Measurements from ENCODE around the gene JMJD7. TPM values are rescaled to one million over a fixed set of nuclear protein-coding genes. Genes with fewer than 3 reads are reported as not detected.

JMJD7 gene
- 10 to 100 TPM; 33.8 to 54.3 TPM for total RNA-seq

DNA sequence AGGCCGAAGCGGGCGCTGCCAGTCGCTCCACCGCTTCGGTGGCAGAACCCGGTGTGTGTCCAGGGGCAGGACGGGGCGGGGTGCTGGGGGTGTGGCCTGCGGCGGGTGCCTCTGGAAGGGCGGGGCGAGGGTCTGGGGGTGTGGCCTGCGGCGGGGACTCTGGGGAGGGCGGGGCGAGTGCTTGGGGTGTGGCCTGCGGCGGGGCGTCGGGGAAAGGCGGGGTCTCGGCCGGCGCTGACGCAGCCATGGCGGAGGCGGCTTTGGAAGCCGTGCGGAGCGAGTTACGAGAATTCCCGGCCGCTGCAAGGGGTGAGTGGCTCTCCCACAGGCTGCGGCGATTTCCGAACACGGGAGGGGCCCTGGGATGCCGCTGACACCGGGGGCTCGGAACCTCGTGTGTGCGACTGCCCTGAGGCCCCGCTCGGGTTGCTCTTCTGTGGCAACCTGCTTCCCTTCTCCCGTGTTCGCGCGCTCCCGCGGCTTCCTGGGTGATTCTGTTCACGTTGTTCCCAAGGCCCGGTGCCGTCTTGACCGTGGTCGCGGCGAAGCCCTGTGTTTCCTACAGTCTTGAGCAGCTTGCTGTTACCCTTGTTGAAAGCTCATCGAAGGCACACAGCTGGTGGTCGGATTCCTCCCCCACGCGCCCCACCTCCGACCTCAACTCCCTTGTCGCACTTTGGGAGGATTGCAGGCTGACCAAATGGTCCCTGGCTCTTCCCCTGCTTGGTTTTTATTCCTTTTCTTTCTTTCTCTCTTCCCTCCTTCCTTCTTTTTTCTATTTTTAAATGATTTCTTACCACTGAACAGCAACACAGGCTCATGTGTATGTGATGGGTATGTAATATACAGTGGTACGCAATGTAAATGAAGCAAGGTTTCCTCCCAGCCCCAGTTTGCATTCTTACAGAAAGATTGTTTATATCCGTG, at the start of gene JMJD7:
JMJD7 (plus strand) TSS at position 213 of the 927 bp plus-strand sequence; CDS start at position 246, 33 bp downstream.
- peaks cover 36% of the 10 kb centered on the region for H3K4me1 Mint-ChIP-seq
- peak within 1 kb of the TSS; percentile 84 for H3K27ac Mint-ChIP-seq
- POLR2A ChIA-PET = interaction anchor here (0.8 to 5.6 kb wide), 4 partner anchors 18 to 126 kb away, joined by 3 to 27 read pairs (median 5); partner anchors contain the start of gene MAPKBP1
- no peaks in the 10 kb centered on the region for H3K9me3 Mint-ChIP-seq
- peaks cover 11% of the 10 kb centered on the region for H3K36me3 Mint-ChIP-seq
- no peaks in the 10 kb centered on the region for H3K27me3 Mint-ChIP-seq
- DNase-seq (peak; percentile 97), ATAC-seq (ENCODE audit: low read depth) (peak; percentile 68)
- peak within 1 kb of the TSS; percentile 89 for H3K4me3 Mint-ChIP-seq

DNA sequence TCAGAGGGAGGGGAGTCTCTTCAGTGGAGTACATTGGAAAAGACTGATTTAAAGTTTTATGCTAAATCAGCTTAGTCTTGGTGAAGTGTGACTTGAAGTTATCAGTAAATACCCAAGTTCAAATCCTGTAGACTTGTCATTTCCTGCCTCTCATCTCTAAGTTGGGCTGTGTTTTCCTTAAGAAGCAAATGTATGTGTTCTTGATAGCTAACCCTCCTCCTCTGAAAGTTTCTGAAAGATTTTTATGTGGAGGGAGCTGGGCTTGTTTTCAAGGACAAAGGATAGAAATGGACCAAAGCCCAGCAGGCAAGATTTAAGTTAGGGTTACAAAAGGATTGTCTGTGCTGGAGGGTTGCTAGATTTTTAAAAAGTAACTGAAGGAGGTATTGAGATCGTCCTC, 49.4 kb upstream of the JMJD7 start:
- ATAC-seq (ENCODE audit: low read depth) (no peak), DNase-seq (no peak)
- peak overlapping the region; percentile 54 for H3K27ac Mint-ChIP-seq
- no peaks in the 10 kb centered on the region for H3K27me3 Mint-ChIP-seq
- H3K9me3 Mint-ChIP-seq = no peaks in the 10 kb centered on the region
- POLR2A ChIA-PET = interaction anchor here (1.1 to 2.1 kb wide), 4 partner anchors 10 to 194 kb away, joined by 3 to 9 read pairs (median 5); partner anchors contain the start of gene EHD4
- H3K4me3 Mint-ChIP-seq = peak overlapping the region; percentile 15
- peaks cover 56% of the 10 kb centered on the region for H3K4me1 Mint-ChIP-seq
- H3K36me3 Mint-ChIP-seq = peaks cover 5% of the 10 kb centered on the region

DNA sequence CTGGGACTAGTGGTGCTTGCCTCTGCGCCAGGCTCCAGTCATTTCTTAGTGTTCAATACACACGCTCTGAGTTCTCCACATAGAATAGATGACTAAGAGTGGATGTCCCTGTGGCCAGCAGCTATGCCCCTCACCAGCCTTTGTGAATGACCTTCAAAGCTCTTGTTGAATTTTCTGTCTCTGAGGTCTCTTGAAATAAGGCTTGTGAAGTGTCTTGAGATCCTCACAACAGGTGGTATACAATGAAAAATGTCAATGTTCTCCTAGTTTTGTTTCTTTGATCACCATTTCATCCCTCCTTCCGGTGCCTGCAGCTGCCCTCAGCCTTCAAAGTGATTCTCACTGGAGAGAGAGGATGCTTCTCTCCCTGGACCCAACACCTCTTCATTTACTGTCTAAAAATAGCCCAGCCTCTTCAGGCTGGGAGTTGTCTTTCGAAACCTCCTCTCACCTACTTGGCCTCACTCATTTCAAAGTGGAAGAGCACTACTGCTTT, 48.2 kb upstream of the JMJD7 start:
- no peaks in the 10 kb centered on the region for H3K9me3 Mint-ChIP-seq
- H3K36me3 Mint-ChIP-seq = peaks cover 9% of the 10 kb centered on the region
- POLR2A ChIA-PET = interaction anchor here (0.8 to 1.4 kb wide), 2 partner anchors 12 to 32 kb away, joined by 3 read pairs; no protein-coding TSS in a partner anchor
- ATAC-seq (ENCODE audit: low read depth) = no peak
- H3K4me3 Mint-ChIP-seq = peak overlapping the region; percentile 3
- H3K27ac Mint-ChIP-seq = peak overlapping the region; percentile 74
- no peak for DNase-seq
- H3K27me3 Mint-ChIP-seq = no peaks in the 10 kb centered on the region
- peaks cover 53% of the 10 kb centered on the region for H3K4me1 Mint-ChIP-seq

DNA sequence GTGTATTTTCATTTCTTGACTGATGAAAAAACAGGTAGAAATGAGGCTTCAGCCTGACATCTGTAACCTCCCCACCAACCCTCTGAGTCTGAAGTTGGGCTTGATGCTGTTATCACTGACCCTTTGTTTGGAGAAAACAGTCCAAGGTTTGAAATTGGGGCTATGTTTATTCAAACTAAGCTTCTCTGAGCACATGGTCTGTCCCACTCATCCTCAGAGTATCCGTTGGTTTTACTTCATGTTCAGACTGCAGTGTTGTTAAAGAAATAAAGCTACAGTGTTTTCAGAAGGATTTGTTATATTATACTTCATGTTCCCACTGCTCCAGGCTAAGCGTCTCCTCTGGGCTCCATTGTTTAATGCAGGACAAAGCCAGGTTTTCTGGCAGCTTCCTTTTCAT, 47.6 kb upstream of the JMJD7 start:
- POLR2A ChIA-PET = interaction anchor here (0.6 to 1.4 kb wide), 2 partner anchors 15 to 32 kb away, joined by 3 to 5 read pairs; no protein-coding TSS in a partner anchor
- no peak for ATAC-seq (ENCODE audit: low read depth)

DNA sequence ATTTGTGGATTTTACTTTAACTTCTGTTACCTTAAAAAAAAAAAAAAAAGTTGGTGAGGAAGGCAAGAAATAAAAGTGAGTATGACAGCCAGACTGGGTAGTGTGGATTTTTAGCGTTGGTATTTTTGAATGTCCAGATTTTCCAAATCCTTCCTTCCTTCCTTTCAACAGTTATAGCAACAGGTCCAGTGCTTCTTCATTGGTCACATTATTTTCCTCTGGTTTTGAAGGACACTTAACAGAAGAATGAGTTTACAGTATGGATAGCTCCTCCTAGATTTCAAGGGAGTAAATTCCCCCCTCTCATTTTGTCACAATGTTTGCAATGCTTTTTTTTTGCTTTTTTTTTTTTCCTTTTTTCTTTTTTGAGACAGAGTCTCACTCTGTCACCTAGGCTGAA, 47.2 kb upstream of the JMJD7 start:
- H3K4me1 Mint-ChIP-seq = peaks cover 45% of the 10 kb centered on the region
- H3K27me3 Mint-ChIP-seq = no peaks in the 10 kb centered on the region
- no peak overlapping the region for H3K27ac Mint-ChIP-seq
- peaks cover 9% of the 10 kb centered on the region for H3K36me3 Mint-ChIP-seq
- DNase-seq = no peak
- H3K4me3 Mint-ChIP-seq = no peak overlapping the region
- no peaks in the 10 kb centered on the region for H3K9me3 Mint-ChIP-seq
- no peak for ATAC-seq (ENCODE audit: low read depth)
- POLR2A ChIA-PET = interaction anchor here (0.6 to 1.4 kb wide), 3 partner anchors 14 to 63 kb away, joined by 3 to 5 read pairs (median 3); no protein-coding TSS in a partner anchor

More for the DNA sequence above, 47.6 kb upstream of the JMJD7 start:
- peaks cover 48% of the 10 kb centered on the region for H3K4me1 Mint-ChIP-seq
- no peak for DNase-seq
- H3K36me3 Mint-ChIP-seq = peaks cover 9% of the 10 kb centered on the region
- H3K4me3 Mint-ChIP-seq = peak overlapping the region; percentile 3
- H3K9me3 Mint-ChIP-seq = no peaks in the 10 kb centered on the region
- H3K27me3 Mint-ChIP-seq = no peaks in the 10 kb centered on the region
- H3K27ac Mint-ChIP-seq = peak overlapping the region; percentile 74

DNA sequence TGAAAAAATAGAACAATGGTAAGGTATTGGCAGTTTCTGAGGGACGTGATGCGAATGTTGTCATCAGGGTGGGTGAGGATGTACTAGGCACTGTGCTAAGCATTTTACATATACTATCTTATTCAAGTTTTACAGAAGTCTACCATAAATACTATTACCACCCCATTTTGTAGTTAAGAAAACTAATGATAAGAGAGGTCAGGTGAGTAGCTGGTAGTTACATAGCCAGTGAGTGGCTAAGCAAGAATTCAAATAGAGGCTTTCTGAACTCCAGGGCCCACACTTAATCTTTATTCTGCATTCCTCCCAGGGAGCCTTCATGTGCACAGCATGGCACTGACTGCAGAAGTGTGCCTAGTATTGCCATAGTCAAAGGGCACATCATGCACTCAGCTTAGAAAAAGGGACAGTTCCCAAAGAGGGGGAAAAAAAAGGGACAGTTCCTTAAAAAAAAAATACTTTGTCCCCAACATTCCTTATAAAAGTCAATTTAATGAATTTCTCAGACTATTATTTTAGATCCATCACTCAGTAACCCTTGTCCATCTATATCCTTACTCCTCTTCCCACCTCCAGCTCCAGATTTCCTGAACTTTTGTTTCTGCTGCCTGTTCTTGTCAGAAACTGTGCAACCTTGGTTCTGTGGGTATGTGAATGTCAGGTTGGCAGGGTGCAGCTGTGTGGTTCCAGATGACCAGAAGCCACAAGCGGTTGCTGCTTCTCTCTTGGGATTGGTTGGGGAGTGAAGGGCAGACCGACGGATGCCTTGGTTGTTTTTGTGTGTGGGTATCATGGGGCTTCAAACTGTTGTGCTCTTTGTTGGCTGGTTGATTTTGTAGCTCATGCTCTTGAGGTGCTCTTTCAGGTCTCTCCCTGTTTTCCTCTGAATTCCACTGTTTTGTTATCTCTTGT, 45.3 kb upstream of the JMJD7 start:
- no peak for DNase-seq
- no peak for ATAC-seq (ENCODE audit: low read depth)
- Mint-ChIP-seq H3K4me1 (peaks cover 31% of the 10 kb centered on the region), H3K4me3 (no peak overlapping the region), H3K36me3 (peaks cover 7% of the 10 kb centered on the region), H3K9me3 (no peaks in the 10 kb centered on the region), H3K27ac (peak overlapping the region; percentile 47), H3K27me3 (no peaks in the 10 kb centered on the region)
- POLR2A ChIA-PET = interaction anchor here (0.6 to 1.3 kb wide), 4 partner anchors 8 to 219 kb away, joined by 4 to 7 read pairs (median 4); partner anchors contain the start of gene MAPKBP1

DNA sequence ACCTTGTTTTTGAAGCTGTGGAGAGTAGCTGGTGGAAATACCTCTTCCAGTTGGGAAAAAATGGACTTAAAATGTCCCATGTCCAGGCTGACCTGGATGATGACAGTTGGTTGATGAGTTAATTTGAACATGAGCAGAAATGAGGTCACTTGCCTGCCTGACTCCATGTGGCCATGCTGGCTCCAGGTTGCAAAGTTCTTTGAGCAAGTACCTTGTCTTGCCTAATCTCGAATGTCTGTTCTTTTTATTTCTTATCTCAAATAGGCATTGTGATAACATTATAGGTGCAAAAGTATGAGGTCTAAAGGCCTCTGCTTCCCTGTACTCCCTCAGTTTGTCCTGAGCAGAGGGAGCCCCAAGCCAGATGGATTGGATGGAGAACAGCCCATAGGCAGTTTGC, 44.6 kb upstream of the JMJD7 start:
- peak overlapping the region; percentile 47 for H3K27ac Mint-ChIP-seq
- H3K4me1 Mint-ChIP-seq = peaks cover 26% of the 10 kb centered on the region
- no peak overlapping the region for H3K4me3 Mint-ChIP-seq
- DNase-seq = no peak
- POLR2A ChIA-PET = interaction anchor here (1.3 kb wide), 1 partner anchor 9 kb away, joined by 4 read pairs; the partner anchor contains the start of gene MAPKBP1
- H3K27me3 Mint-ChIP-seq = no peaks in the 10 kb centered on the region
- no peak for ATAC-seq (ENCODE audit: low read depth)
- no peaks in the 10 kb centered on the region for H3K9me3 Mint-ChIP-seq
- H3K36me3 Mint-ChIP-seq = peaks cover 7% of the 10 kb centered on the region

DNA sequence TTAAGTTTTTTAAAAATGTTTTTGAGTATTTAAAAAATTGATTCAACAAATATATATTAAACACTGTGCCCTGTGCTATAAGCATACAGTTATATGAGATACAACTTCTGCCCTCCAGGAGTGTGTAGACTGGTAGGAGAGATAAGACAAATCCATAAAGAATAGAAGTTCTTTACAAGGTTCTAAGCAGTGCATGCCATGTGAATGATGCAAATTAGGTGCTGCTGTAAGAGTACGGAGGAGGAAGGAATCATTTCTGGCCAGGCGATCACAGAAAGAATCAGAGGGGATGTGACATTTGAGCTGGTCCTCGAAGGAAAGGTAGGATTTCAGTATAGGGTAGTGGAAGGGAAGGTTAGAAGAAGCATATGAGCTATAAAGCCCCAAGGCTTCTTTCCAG, 39.6 kb upstream of the JMJD7 start:
- H3K27me3 Mint-ChIP-seq = no peaks in the 10 kb centered on the region
- peaks cover 6% of the 10 kb centered on the region for H3K36me3 Mint-ChIP-seq
- POLR2A ChIA-PET = interaction anchor here (1.0 to 1.3 kb wide), 2 partner anchors 11 to 14 kb away, joined by 3 to 4 read pairs; partner anchors contain the start of gene MAPKBP1
- no peaks in the 10 kb centered on the region for H3K9me3 Mint-ChIP-seq
- H3K4me1 Mint-ChIP-seq = peaks cover 43% of the 10 kb centered on the region
- DNase-seq (no peak), ATAC-seq (ENCODE audit: low read depth) (no peak)
- no peak overlapping the region for H3K27ac Mint-ChIP-seq
- no peak overlapping the region for H3K4me3 Mint-ChIP-seq

DNA sequence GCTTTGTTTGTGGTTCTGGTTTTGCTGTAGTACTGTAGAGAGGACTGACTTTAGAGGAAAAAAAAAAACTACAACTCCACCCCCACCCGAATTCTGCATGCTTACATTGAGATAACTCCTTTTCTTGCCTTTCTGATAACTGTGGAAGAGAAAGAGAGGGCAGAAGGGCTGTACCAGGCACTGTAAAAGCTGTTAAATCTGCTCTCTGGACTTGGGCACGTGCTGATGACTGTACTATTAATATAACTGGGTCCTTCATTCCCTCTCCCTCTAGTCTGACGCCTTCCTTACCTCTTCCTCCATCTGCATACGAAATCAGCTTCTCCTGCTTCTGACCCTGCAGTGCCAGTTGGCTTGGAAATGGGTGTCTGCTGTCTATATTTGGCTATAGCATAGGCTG, 38.7 kb upstream of the JMJD7 start:
- POLR2A ChIA-PET = interaction anchor here (0.7 to 1.3 kb wide), 3 partner anchors 12 to 42 kb away, joined by 3 to 4 read pairs (median 3); partner anchors contain the start of gene MAPKBP1
- Mint-ChIP-seq H3K9me3 (no peaks in the 10 kb centered on the region), H3K27ac (no peak overlapping the region), H3K27me3 (no peaks in the 10 kb centered on the region), H3K36me3 (peaks cover 2% of the 10 kb centered on the region), H3K4me1 (peaks cover 42% of the 10 kb centered on the region), H3K4me3 (no peak overlapping the region)
- ATAC-seq (ENCODE audit: low read depth) (no peak), DNase-seq (no peak)

DNA sequence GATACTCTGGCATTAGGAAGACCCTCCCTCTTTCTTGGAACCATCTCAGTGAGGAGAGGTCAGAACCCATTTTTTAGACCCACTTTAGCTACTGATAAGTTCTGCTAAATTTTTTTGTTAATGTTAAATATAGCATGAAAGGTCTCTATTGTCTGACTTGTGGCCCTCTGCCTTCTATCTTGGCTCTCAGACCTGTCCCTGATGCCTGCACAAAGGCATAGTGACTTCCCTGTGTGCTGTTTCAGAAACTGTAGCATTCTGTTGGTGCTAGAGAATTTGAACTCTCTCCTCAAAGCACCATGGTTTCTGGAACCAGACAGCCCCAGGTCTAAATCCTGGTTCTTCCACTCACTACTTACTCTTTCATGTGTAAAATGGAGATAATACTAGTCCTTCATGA, 38.2 kb upstream of the JMJD7 start:
- peaks cover 2% of the 10 kb centered on the region for H3K36me3 Mint-ChIP-seq
- H3K4me1 Mint-ChIP-seq = peaks cover 42% of the 10 kb centered on the region
- no peak overlapping the region for H3K27ac Mint-ChIP-seq
- no peak overlapping the region for H3K4me3 Mint-ChIP-seq
- POLR2A ChIA-PET = interaction anchor here (1.3 kb wide), 1 partner anchor 12 kb away, joined by 4 read pairs; no protein-coding TSS in a partner anchor
- no peak for DNase-seq
- ATAC-seq (ENCODE audit: low read depth) = no peak
- no peaks in the 10 kb centered on the region for H3K27me3 Mint-ChIP-seq
- no peaks in the 10 kb centered on the region for H3K9me3 Mint-ChIP-seq

DNA sequence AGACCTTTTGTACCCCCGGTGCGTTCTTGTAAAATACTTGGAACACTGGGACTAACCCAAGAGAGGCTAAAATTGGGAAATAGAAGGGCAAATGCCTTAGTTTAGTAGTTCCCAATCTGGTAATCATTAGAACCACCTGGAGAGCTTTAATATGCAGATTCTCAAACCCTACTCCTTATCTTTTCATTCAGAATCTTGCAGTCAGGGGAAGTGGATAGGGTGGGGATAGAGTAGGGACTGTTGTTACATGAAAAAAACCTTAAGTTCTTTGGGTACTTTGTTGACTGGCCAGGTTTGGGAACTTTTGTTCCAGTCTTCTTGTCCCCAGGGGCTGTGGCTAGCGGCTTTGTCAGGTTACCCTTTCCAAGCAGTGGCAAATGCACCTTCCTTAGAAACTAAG, 37.7 kb upstream of the JMJD7 start:
- no peak overlapping the region for H3K4me3 Mint-ChIP-seq
- POLR2A ChIA-PET = no interaction called here
- no peak overlapping the region for H3K27ac Mint-ChIP-seq
- no peak for DNase-seq
- peaks cover 43% of the 10 kb centered on the region for H3K4me1 Mint-ChIP-seq
- ATAC-seq (ENCODE audit: low read depth) = no peak
- no peaks in the 10 kb centered on the region for H3K27me3 Mint-ChIP-seq
- peaks cover 2% of the 10 kb centered on the region for H3K36me3 Mint-ChIP-seq
- H3K9me3 Mint-ChIP-seq = no peaks in the 10 kb centered on the region

DNA sequence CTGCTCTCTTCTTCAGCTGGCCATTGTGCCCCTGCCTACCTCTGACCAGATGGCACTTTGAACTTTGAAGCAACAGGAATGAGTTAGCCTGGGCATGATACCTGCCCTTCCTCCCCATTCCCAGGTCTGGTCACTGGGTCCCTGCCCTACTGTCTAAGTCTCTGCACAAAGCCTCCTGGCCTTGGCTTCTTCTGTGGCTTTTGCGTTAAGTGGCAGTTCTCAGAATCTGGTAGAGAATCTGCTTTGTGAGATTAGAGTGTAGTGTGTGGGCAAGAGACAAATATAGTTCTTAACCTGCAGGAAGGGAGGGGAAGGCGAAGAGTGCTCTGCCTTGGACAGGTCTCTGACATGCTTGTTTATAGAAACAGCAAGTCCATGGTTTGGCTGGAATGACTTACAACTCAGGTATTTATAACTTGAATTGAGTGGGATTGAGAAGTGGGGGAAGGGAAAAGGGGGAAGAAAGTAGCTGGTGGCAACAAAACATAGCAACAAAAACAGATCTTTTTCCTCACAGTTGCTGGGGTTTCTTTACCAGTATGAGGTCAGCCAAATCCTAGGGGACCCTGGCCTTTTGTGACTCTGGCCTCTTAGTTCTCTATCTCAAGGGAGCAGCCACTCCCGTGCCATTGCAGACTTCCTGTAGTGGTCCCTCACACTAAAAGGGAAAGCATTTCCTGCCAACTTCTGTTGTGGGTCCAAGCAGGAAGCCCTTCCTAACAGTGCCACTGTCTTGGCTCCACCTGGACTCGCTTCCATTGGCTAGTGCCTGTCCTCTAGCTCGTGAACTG, 36.9 kb upstream of the JMJD7 start:
- ATAC-seq (ENCODE audit: low read depth) (peak; percentile 77), DNase-seq (no peak)
- Mint-ChIP-seq H3K27ac (peak overlapping the region; percentile 83), H3K4me1 (peaks cover 47% of the 10 kb centered on the region), H3K36me3 (peaks cover 2% of the 10 kb centered on the region), H3K4me3 (peak overlapping the region; percentile 81), H3K9me3 (no peaks in the 10 kb centered on the region), H3K27me3 (no peaks in the 10 kb centered on the region)
- POLR2A ChIA-PET = interaction anchor here (0.7 to 1.2 kb wide), 3 partner anchors 12 to 72 kb away, joined by 3 read pairs; no protein-coding TSS in a partner anchor

Data from activated naive CD8-positive, alpha-beta T cell treated with anti-CD3 and anti-CD28 coated beads, Interleukin-2, amount 10 ng/mL, durations not matched to agents 7 days and 5 days (primary cell).